NCI-H226 (cell line): ENCODE data around the gene TICAM1.

Experiments used
- DNase-seq: peaks from one replicate; pipeline ENCODE4 v3.0.0-alpha.2; 2015

TICAM1 gene

GRCh38 chr19:4768934-4769777, 62.4 kb downstream of the TICAM1 start:
- DNase-seq: peak; percentile 72
